Common myeloid progenitor, CD34-positive (primary cell): ENCODE results near the gene SLC1A2.

ENCODE experiments used
- CTCF ChIA-PET: fragments of 350-600 bp; sonication (Branson Sonifier 250); formaldehyde crosslinking; loops from one replicate; lab custom pipeline; 2021; ENCODE audit warnings: antibody characterized with exemption; lab: Charles Lee
- POLR2A ChIA-PET: fragments of 350-600 bp; sonication (Branson Sonifier 250); formaldehyde crosslinking; loops from one replicate; lab custom pipeline; 2021; ENCODE audit warnings: antibody characterized with exemption; lab: Charles Lee
- DNase-seq, 3 donors: peaks; one replicate each; pipeline versions ENCODE4 v3.0.0 to v3.0.0-alpha.2; 2013
- H3K27ac ChIP-seq, 2 experiments: 1 replicate in 1 of 2; 2 replicates in 1 of 2; pipeline ENCODE4 v1.7.0; 2013; ENCODE audit warnings: inconsistent platforms in 2 of 2, low read length in 2 of 2, mild to moderate bottlenecking in 2 of 2, low read depth in 1 of 2, moderate library complexity in 1 of 2; ENCODE audit not compliant: severe bottlenecking in 2 of 2, insufficient read depth in 1 of 2, poor library complexity in 1 of 2
- H3K27me3 ChIP-seq, 5 experiments: replicated peaks in 2 of 5; 1 replicate in 3 of 5; 2 replicates in 2 of 5; pipeline versions ENCODE4 v1.6.1 to v1.7.0; 2013; ENCODE audit warnings: low read length in 4 of 5, mild to moderate bottlenecking in 2 of 5, moderate library complexity in 2 of 5, inconsistent platforms in 1 of 5; ENCODE audit not compliant: insufficient read depth in 5 of 5, control insufficient read depth in 4 of 5
- H3K36me3 ChIP-seq, 4 experiments: 1 replicate in 2 of 4; 2 replicates in 2 of 4; pipeline versions ENCODE4 v1.6.1 to v1.7.0; 2013; ENCODE audit warnings: low read length in 3 of 4, control low read depth in 1 of 4, mild to moderate bottlenecking in 1 of 4; ENCODE audit not compliant: control insufficient read depth in 4 of 4, insufficient read depth in 4 of 4
- H3K4me1 ChIP-seq, 4 experiments: 1 replicate in 3 of 4; 2 replicates in 1 of 4; pipeline versions ENCODE4 v1.6.1 to v1.7.1; 2013; ENCODE audit warnings: low read length in 3 of 4, mild to moderate bottlenecking in 3 of 4, control low read depth in 1 of 4, inconsistent platforms in 1 of 4, moderate library complexity in 1 of 4; ENCODE audit not compliant: control insufficient read depth in 4 of 4, insufficient read depth in 4 of 4; ENCODE audit errors: control extremely low read depth in 1 of 4
- H3K4me3 ChIP-seq, 7 experiments: 1 replicate in 4 of 7; 2 replicates in 3 of 7; pipeline versions ENCODE4 v1.5.1 to v1.7.0; 2013; ENCODE audit warnings: mild to moderate bottlenecking in 7 of 7, low read length in 6 of 7, moderate library complexity in 6 of 7, inconsistent platforms in 2 of 7, low read depth in 2 of 7, control low read depth in 1 of 7; ENCODE audit not compliant: insufficient read depth in 4 of 7, control insufficient read depth in 1 of 7; ENCODE audit errors: extremely low read depth in 1 of 7
- H3K9me3 ChIP-seq, 5 experiments: 1 replicate in 4 of 5; 2 replicates in 1 of 5; pipeline versions ENCODE4 v1.6.1 to v1.7.1; 2013; ENCODE audit warnings: low read length in 4 of 5, mild to moderate bottlenecking in 2 of 5, inconsistent platforms in 1 of 5, low read depth in 1 of 5, moderate library complexity in 1 of 5; ENCODE audit not compliant: control insufficient read depth in 4 of 5, insufficient read depth in 2 of 5; ENCODE audit errors: control extremely low read depth in 1 of 5
- WGBS: methylation state at CpG from one replicate; pipeline ENCODE4 v1.1.5; 2013; ENCODE audit not compliant: insufficient coverage; 5-methylcytosine and 5-hydroxymethylcytosine counted together

Gene SLC1A2

GRCh38 chr11:35454362-35454761 is 35.0 kb upstream of the SLC1A2 start:
- Histone ChIP-seq H3K27me3 (peaks cover 0 to 4% (median 2%) of the 10 kb centered on the region in 5 experiments), H3K27ac (no peak overlapping the region), H3K9me3 (peaks cover 0 to 7% (median 0%) of the 10 kb centered on the region in 5 experiments), H3K4me3 (no peak overlapping the region), H3K36me3 (no peaks in the 10 kb centered on the region), H3K4me1 (no peaks in the 10 kb centered on the region)
- DNase-seq: no peak
- POLR2A ChIA-PET: no interaction called here
- CTCF ChIA-PET: no interaction called here
- 17% methylated on average over 1 of the region's 1 CpG for WGBS

GRCh38 chr11:35436581-35437250 is 17.4 kb upstream of the SLC1A2 start:
- CTCF ChIA-PET: no interaction called here
- WGBS: 100% methylated on average over 2 of the region's 2 CpGs

GRCh38 chr11:35433588-35433987 is 14.2 kb upstream of the SLC1A2 start:
- DNase-seq: no peak
- POLR2A ChIA-PET: no interaction called here
- Histone ChIP-seq H3K36me3 (no peaks in the 10 kb centered on the region), H3K4me3 (no peak overlapping the region), H3K9me3 (no peaks in the 10 kb centered on the region), H3K27ac (no peak overlapping the region), H3K4me1 (no peaks in the 10 kb centered on the region), H3K27me3 (peaks cover 0 to 37% (median 15%) of the 10 kb centered on the region in 5 experiments)
- CTCF ChIA-PET: no interaction called here
- 67% methylated on average over 3 of the region's 3 CpGs for WGBS

More at GRCh38 chr11:35436581-35437250, 17.4 kb upstream of the SLC1A2 start:
- Histone ChIP-seq H3K4me1 (no peaks in the 10 kb centered on the region), H3K27me3 (peaks cover 4 to 39% (median 22%) of the 10 kb centered on the region in 5 experiments), H3K36me3 (no peaks in the 10 kb centered on the region), H3K27ac (no peak overlapping the region), H3K4me3 (no peak overlapping the region), H3K9me3 (no peaks in the 10 kb centered on the region)
- DNase-seq: no peak
- POLR2A ChIA-PET: no interaction called here

GRCh38 chr11:35432464-35432863 is 13.1 kb upstream of the SLC1A2 start:
- H3K27ac ChIP-seq: no peak overlapping the region
- no peak for DNase-seq
- POLR2A ChIA-PET: no interaction called here
- H3K4me1 ChIP-seq: no peaks in the 10 kb centered on the region
- H3K4me3 ChIP-seq: no peak overlapping the region
- peaks cover 0 to 38% (median 12%) of the 10 kb centered on the region in 5 experiments for H3K27me3 ChIP-seq
- WGBS: 93% methylated on average over 14 of the region's 14 CpGs
- H3K36me3 ChIP-seq: no peaks in the 10 kb centered on the region
- H3K9me3 ChIP-seq: no peaks in the 10 kb centered on the region
- CTCF ChIA-PET: no interaction called here

- ChIA-PET CTCF (no interaction called here), POLR2A (no interaction called here)
- WGBS: 74% methylated on average over 3 of the region's 3 CpGs
- Histone ChIP-seq H3K36me3 (no peaks in the 10 kb centered on the region), H3K4me3 (no peak overlapping the region), H3K4me1 (no peaks in the 10 kb centered on the region), H3K9me3 (no peaks in the 10 kb centered on the region), H3K27ac (no peak overlapping the region), H3K27me3 (peaks cover 19 to 76% (median 28%) of the 10 kb centered on the region in 5 experiments)
- no peak for DNase-seq
Measured at GRCh38 chr11:35427071-35427470, 7.7 kb upstream of the SLC1A2 start.

- WGBS: no CpG with 5 or more reads among the region's 1 CpG
- H3K27me3 ChIP-seq: peaks cover 19 to 78% (median 35%) of the 10 kb centered on the region in 5 experiments
Measured at GRCh38 chr11:35426351-35426750, 7.0 kb upstream of the SLC1A2 start.

GRCh38 chr11:35425603-35426212 is 6.3 kb upstream of the SLC1A2 start:
- H3K36me3 ChIP-seq: no peaks in the 10 kb centered on the region
- H3K27ac ChIP-seq: no peak overlapping the region
- no peak for DNase-seq
- H3K4me3 ChIP-seq: no peak overlapping the region
- POLR2A ChIA-PET: no interaction called here
- peaks cover 22 to 78% (median 36%) of the 10 kb centered on the region in 5 experiments for H3K27me3 ChIP-seq
- H3K4me1 ChIP-seq: no peaks in the 10 kb centered on the region
- no peaks in the 10 kb centered on the region for H3K9me3 ChIP-seq
- CTCF ChIA-PET: interaction anchor here (1.2 kb wide), 1 partner anchor 10 kb away, joined by 5 read pairs; no protein-coding TSS in a partner anchor
- WGBS: 91% methylated on average over 3 of the region's 4 CpGs

More at GRCh38 chr11:35426351-35426750, 7.0 kb upstream of the SLC1A2 start:
- no peaks in the 10 kb centered on the region for H3K9me3 ChIP-seq
- POLR2A ChIA-PET: no interaction called here
- DNase-seq: no peak
- no peak overlapping the region for H3K4me3 ChIP-seq
- CTCF ChIA-PET: interaction anchor here (1.2 kb wide), 1 partner anchor 11 kb away, joined by 5 read pairs; no protein-coding TSS in a partner anchor
- H3K27ac ChIP-seq: no peak overlapping the region
- H3K36me3 ChIP-seq: no peaks in the 10 kb centered on the region
- no peaks in the 10 kb centered on the region for H3K4me1 ChIP-seq
